H1 (cell line): ENCODE results near the gene ACSF3. TPM values are rescaled to one million over a fixed set of nuclear protein-coding genes. Genes with fewer than 3 reads are reported as not detected.

Source experiments
- CTCF ChIA-PET: fragments of 300-600 bp; sonication (Branson Sonifier 250); formaldehyde crosslinking; loops from one replicate; lab custom pipeline; 2021; ENCODE audit not compliant: partially characterized antibody; lab: Charles Lee
- POLR2A ChIA-PET: fragments of 300-600 bp; sonication (Branson Sonifier 250); formaldehyde crosslinking; loops from one replicate; lab custom pipeline; 2021; ENCODE audit warnings: inconsistent platforms; ENCODE audit not compliant: partially characterized antibody; lab: Charles Lee
- DNase-seq, 2 experiments: peaks; one replicate each; pipeline versions ENCODE4 v3.0.0 to v3.0.0-alpha.2; 2010 to 2022; ENCODE audit warnings: low spot score in 2 of 2, low read depth in 1 of 2, mixed read lengths in 1 of 2
- FAIRE-seq: peaks from 2 replicates; lab custom pipeline; 2011; peaks lifted over from hg19 to GRCh38; lab: Jason Lieb, UNC
- H2AFZ ChIP-seq: 2 replicates; pipeline ENCODE4 v1.8.1; 2012; ENCODE audit warnings: low read length, inconsistent platforms
- H2AK5ac ChIP-seq: 2 replicates; pipeline ENCODE4 v1.6.1; 2013; ENCODE audit warnings: low read depth, low read length
- H2BK120ac ChIP-seq: replicated peaks from 2 replicates; pipeline ENCODE3; 2013; ENCODE audit warnings: low read depth, low read length, inconsistent platforms
- H2BK12ac ChIP-seq: 2 replicates; pipeline ENCODE4 v1.6.1; 2013; ENCODE audit warnings: low read depth, low read length
- H2BK15ac ChIP-seq: 2 replicates; pipeline ENCODE4 v1.6.1; 2013; ENCODE audit warnings: low read length
- H2BK20ac ChIP-seq: 2 replicates; pipeline ENCODE4 v1.6.1; 2013; ENCODE audit warnings: low read length
- H2BK5ac ChIP-seq: 2 replicates; pipeline ENCODE4 v1.6.1; 2013; ENCODE audit warnings: low read depth, low read length
- H3K14ac ChIP-seq: 2 replicates; pipeline ENCODE4 v1.6.1; 2013; ENCODE audit warnings: inconsistent platforms; ENCODE audit not compliant: insufficient read length
- H3K18ac ChIP-seq: 2 replicates; pipeline ENCODE4 v1.6.1; 2013; ENCODE audit warnings: low read length; ENCODE audit errors: extremely low read depth
- H3K23ac ChIP-seq: 2 replicates; pipeline ENCODE4 v1.6.1; 2013; ENCODE audit warnings: inconsistent platforms; ENCODE audit not compliant: insufficient read length
- H3K23me2 ChIP-seq: 2 replicates; pipeline ENCODE4 v1.6.1; 2013; ENCODE audit warnings: low read depth, low read length
- H3K27ac ChIP-seq: 2 replicates; pipeline ENCODE4 v1.6.1; 2011; ENCODE audit warnings: low read depth, low read length, inconsistent platforms
- H3K27me3 ChIP-seq, 4 experiments: replicated peaks in 1 of 4; 1 replicate in 1 of 4; 2 replicates in 3 of 4; pipeline versions ENCODE4 v1.6.1 to v1.8.1; 2011 to 2013; ENCODE audit warnings: low read length in 3 of 4, mild to moderate bottlenecking in 3 of 4, inconsistent platforms in 2 of 4, mixed read lengths in 2 of 4, moderate library complexity in 1 of 4; ENCODE audit not compliant: control insufficient read depth in 3 of 4, insufficient read depth in 3 of 4; ENCODE audit errors: extremely low read depth in 1 of 4
- H3K36me3 ChIP-seq, 4 experiments: 2 replicates each; pipeline versions ENCODE4 v1.6.1 to v1.8.1; 2011 to 2013; ENCODE audit warnings: mild to moderate bottlenecking in 4 of 4, low read length in 3 of 4, moderate library complexity in 2 of 4, control low read depth in 1 of 4, inconsistent platforms in 1 of 4; ENCODE audit not compliant: insufficient read depth in 4 of 4, control insufficient read depth in 2 of 4
- H3K4ac ChIP-seq: replicated peaks from 2 replicates; pipeline ENCODE3; 2013; ENCODE audit warnings: low read length, low read depth, mixed read lengths, inconsistent platforms; ENCODE audit not compliant: insufficient read length
- H3K4me1 ChIP-seq, 4 experiments: replicated peaks in 1 of 4; 1 replicate in 1 of 4; 2 replicates in 3 of 4; pipeline versions ENCODE4 v1.6.1 to v1.8.1; 2011 to 2013; ENCODE audit warnings: low read length in 3 of 4, inconsistent platforms in 2 of 4, mixed read lengths in 1 of 4; ENCODE audit not compliant: insufficient read depth in 4 of 4, control insufficient read depth in 3 of 4
- H3K4me2 ChIP-seq, 2 experiments: 2 replicates each; pipeline versions ENCODE4 v1.6.1 to v1.8.1; 2011 to 2013; ENCODE audit warnings: low read depth in 2 of 2, low read length in 2 of 2, control low read depth in 1 of 2, inconsistent platforms in 1 of 2, mild to moderate bottlenecking in 1 of 2; ENCODE audit not compliant: insufficient read depth in 1 of 2
- H3K4me3 ChIP-seq, 4 experiments: fragments of 200-600, 300-600 bp in 1 of 4; sonication (generic), shearing (Covaris generic), sonication (Bioruptor Twin) in 1 of 4; 2 replicates each; pipeline versions ENCODE4 v1.5.1 to v1.8.1; 2011 to 2016; ENCODE audit warnings: low read length in 4 of 4, low read depth in 3 of 4, control low read depth in 2 of 4, inconsistent platforms in 2 of 4, mild to moderate bottlenecking in 2 of 4, mixed read lengths in 1 of 4, moderate library complexity in 1 of 4; ENCODE audit not compliant: insufficient read depth in 2 of 4; ENCODE audit errors: extremely low read depth in 1 of 4
- H3K56ac ChIP-seq: replicated peaks from 2 replicates; pipeline ENCODE3; 2013; ENCODE audit warnings: low read depth, mild to moderate bottlenecking, mixed read lengths, low read length, inconsistent platforms; ENCODE audit not compliant: insufficient read length
- H3K79me1 ChIP-seq: 2 replicates; pipeline ENCODE4 v1.6.1; 2013; ENCODE audit warnings: low read depth, low read length, control low read depth
- H3K79me2 ChIP-seq, 2 experiments: 2 replicates each; pipeline versions ENCODE4 v1.6.1 to v1.8.1; 2012 to 2013; ENCODE audit warnings: low read length in 2 of 2, mild to moderate bottlenecking in 2 of 2, inconsistent platforms in 1 of 2; ENCODE audit not compliant: insufficient read depth in 2 of 2, control insufficient read depth in 1 of 2
- H3K9ac ChIP-seq, 4 experiments: replicated peaks in 1 of 4; 1 replicate in 1 of 4; 2 replicates in 3 of 4; pipeline versions ENCODE4 v1.6.1 to v1.8.1; 2011 to 2013; ENCODE audit warnings: low read depth in 3 of 4, low read length in 3 of 4, control low read depth in 2 of 4, mild to moderate bottlenecking in 2 of 4, moderate library complexity in 2 of 4, inconsistent platforms in 1 of 4; ENCODE audit errors: extremely low read depth in 1 of 4
- H3K9me3 ChIP-seq, 2 experiments: 2 replicates each; pipeline versions ENCODE4 v1.6.1 to v1.8.1; 2012 to 2013; ENCODE audit warnings: mild to moderate bottlenecking in 2 of 2, moderate library complexity in 2 of 2, control low read depth in 1 of 2, inconsistent platforms in 1 of 2, low read depth in 1 of 2, low read length in 1 of 2, mixed read lengths in 1 of 2; ENCODE audit not compliant: insufficient read depth in 2 of 2
- H4K20me1 ChIP-seq, 2 experiments: replicated peaks in 1 of 2; 2 replicates each; pipeline versions ENCODE3 to v1.8.1; 2011 to 2013; ENCODE audit warnings: inconsistent platforms in 2 of 2, low read length in 2 of 2, mild to moderate bottlenecking in 1 of 2; ENCODE audit not compliant: insufficient read depth in 2 of 2, control insufficient read depth in 1 of 2
- H4K5ac ChIP-seq: 2 replicates; pipeline ENCODE4 v1.6.1; 2013; ENCODE audit warnings: low read length, low read depth, mixed read lengths, inconsistent platforms; ENCODE audit not compliant: insufficient read length
- H4K8ac ChIP-seq: 2 replicates; pipeline ENCODE4 v1.8.0; 2013; ENCODE audit warnings: mild to moderate bottlenecking, moderate library complexity, low read length, inconsistent platforms; ENCODE audit not compliant: insufficient read depth; ENCODE audit errors: extremely low read depth
- H4K91ac ChIP-seq: replicated peaks from 2 replicates; pipeline ENCODE3; 2013; ENCODE audit warnings: low read length, mixed read lengths, inconsistent platforms; ENCODE audit not compliant: insufficient read length
- EP300 ChIP-seq, 2 experiments: IDR thresholded peaks; 1 replicate in 1 of 2; 2 replicates in 1 of 2; pipeline ENCODE4 v1.6.1; 2011 to 2012; ENCODE audit warnings: low read depth in 2 of 2, low read length in 2 of 2, mild to moderate bottlenecking in 2 of 2, borderline replicate concordance in 1 of 2, inconsistent platforms in 1 of 2, moderate library complexity in 1 of 2
- RFX5 ChIP-seq: IDR thresholded peaks from 2 replicates; pipeline ENCODE4 v1.6.1; 2011; ENCODE audit warnings: low read depth, low read length, improper control_type of control experiment, borderline replicate concordance
- SUZ12 ChIP-seq: fragments of 200-600 bp; sonication (generic); IDR thresholded peaks from 2 replicates; pipeline ENCODE4 v1.6.1; 2012; ENCODE audit warnings: mild to moderate bottlenecking, inconsistent platforms, low read length, moderate library complexity, mixed read lengths
- WGBS, 2 experiments: shearing (Covaris generic) in 1 of 2; methylation state at CpG; one replicate each; pipeline versions ENCODE4 v1.1.6 to v1.1.7; 2013 to 2015; ENCODE audit warnings: low lambda C conversion rate in 2 of 2, mixed read lengths in 2 of 2, inconsistent platforms in 1 of 2, low coverage in 1 of 2, missing lambda C conversion rate in 1 of 2; ENCODE audit not compliant: insufficient replicate concordance in 2 of 2, insufficient coverage in 1 of 2, insufficient read length in 1 of 2; ENCODE audit errors: extremely low coverage in 1 of 2, missing lambda C conversion rate in 1 of 2; 5-methylcytosine and 5-hydroxymethylcytosine counted together
- polyA plus RNA-seq, 7 experiments: library from polyadenylated mRNA; depleted of rRNA in 3 of 7; stranded (reverse) in 5 of 7; unstranded in 2 of 7; fragments of >200 nt in 5 of 7; fragments of 200-250 nt in 2 of 7; gene quantifications; 1 replicate in 5 of 7; 2 replicates in 1 of 7; 4 replicates in 1 of 7; pipeline versions ENCODE4 v1.2.1 to v1.2.3, GENCODE V29; 2011 to 2013; ENCODE audit warnings: missing spikeins in 2 of 7, mixed read lengths in 2 of 7
- total RNA-seq: library from RNA; stranded (reverse); fragmentation: NEBNext Ultra II Directional; extraction: Animal tissue kit (Norgen Biotek cat#: 25700); gene quantifications from 2 replicates; pipeline ENCODE4 v1.2.1, GENCODE V29; 2021

Gene ACSF3
- total and polyA plus RNA-seq, 2 of the 8 experiments (the other 6 are each of a cell fraction or from before 2014, with no cell fraction given): 15.6 to 22.9 TPM

DNA sequence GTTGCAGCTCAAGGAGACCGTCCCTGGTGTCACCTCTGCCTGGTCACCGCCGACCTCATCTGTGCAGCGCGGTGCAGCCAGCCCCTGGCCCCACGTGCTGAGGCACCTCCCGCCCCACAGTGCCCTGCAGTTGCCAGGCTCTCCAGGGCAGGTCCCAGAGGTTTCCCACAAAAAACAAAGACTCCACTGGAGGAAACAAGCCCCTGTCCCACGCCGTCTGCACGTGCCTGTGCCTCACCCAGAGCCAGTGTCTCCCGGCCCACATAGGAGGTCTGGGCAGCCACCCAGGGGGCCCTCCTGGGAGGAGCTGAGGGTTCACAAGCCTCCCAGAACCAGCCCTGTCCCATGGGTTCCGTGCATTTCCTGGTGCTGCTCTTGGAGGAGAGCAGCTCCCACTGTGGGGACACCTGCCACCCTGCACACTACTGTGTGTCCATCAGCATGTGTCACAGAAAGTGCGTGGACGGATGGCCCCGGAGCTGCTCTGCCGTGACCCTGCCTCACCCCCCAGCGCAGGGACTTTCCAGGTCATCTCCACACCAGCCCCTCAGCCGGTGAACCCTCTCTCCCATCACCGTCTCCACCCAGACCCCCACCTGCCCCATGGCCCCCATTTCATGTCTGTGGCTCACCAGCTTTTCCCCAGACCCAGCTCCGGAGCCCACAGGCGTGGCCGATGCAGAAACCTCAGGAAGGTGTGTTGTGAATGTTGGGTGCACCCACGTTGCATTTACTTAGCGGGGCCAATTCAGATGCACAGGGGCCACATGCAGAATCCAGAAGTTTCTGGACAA is 60.9 kb downstream of the ACSF3 start:
- H3K36me3 ChIP-seq: peaks cover 0 to 3% (median 0%) of the 10 kb centered on the region in 4 experiments; a peak in 3 of 8 replicates
- no peak overlapping the region for H3K56ac ChIP-seq
- CTCF ChIA-PET: interaction anchor here (2.1 to 2.4 kb wide), 2 partner anchors 10 to 13 kb away, joined by 6 to 8 read pairs; no protein-coding TSS in a partner anchor
- H3K18ac ChIP-seq: no peak overlapping the region
- POLR2A ChIA-PET: interaction anchor here (0.6 to 2.4 kb wide), 7 partner anchors 9 to 389 kb away, joined by 3 to 7 read pairs (median 4); partner anchors contain the start of gene ACSF3
- no peak overlapping the region for H2BK20ac ChIP-seq
- no peak overlapping the region for H2BK12ac ChIP-seq
- H3K23ac ChIP-seq: no peak overlapping the region
- FAIRE-seq (no peak), DNase-seq (no peak)
- no peak overlapping the region for H3K9ac ChIP-seq
- no peak overlapping the region for H4K8ac ChIP-seq
- H3K27ac ChIP-seq: no peak overlapping the region
- no peaks in the 10 kb centered on the region for H3K79me1 ChIP-seq
- peaks cover 0 to 4% of the 10 kb centered on the region in 2 experiments for H4K20me1 ChIP-seq
- no peaks in the 10 kb centered on the region; the same call in 1 of the 2 replicates for H3K23me2 ChIP-seq
- no peak overlapping the region for H3K14ac ChIP-seq
- H3K4ac ChIP-seq: no peak overlapping the region
- no peak overlapping the region for H3K4me3 ChIP-seq
- 93% methylated on average over 19 of the region's 24 CpGs; no CpG with 5 or more reads in 1 of the 2 experiments for WGBS, 2 experiments
- H4K91ac ChIP-seq: no peak overlapping the region
- H3K4me2 ChIP-seq: no peak overlapping the region
- peaks cover 0 to 6% (median 1%) of the 10 kb centered on the region in 4 experiments; a peak in 2 of 7 replicates for H3K27me3 ChIP-seq
- no peak overlapping the region for H2BK120ac ChIP-seq
- H4K5ac ChIP-seq: no peak overlapping the region
- H2BK5ac ChIP-seq: no peak overlapping the region
- peaks cover 15 to 20% of the 10 kb centered on the region in 2 experiments for H3K9me3 ChIP-seq
- no peak overlapping the region for H2AK5ac ChIP-seq
- no peaks in the 10 kb centered on the region for H3K79me2 ChIP-seq
- H3K4me1 ChIP-seq: no peaks in the 10 kb centered on the region
- H2AFZ ChIP-seq: no peak overlapping the region
- no peak overlapping the region for H2BK15ac ChIP-seq
- TF ChIP-seq RFX5: no peak
- TF ChIP-seq SUZ12: no peak
- no peak for TF ChIP-seq EP300 (IDR thresholded peaks at IDR 0.05; ENCODE audit: borderline replicate concordance in 1 of 2, low read depth in 2 of 2, low read length in 2 of 2)
